Fibroblast of lung (primary cell): ENCODE data around the gene SLC9A8.

Experiments
- EZH2 ChIP-seq: IDR thresholded peaks from 2 replicates; pipeline ENCODE4 v1.5.1; 2012; ENCODE audit warnings: low read length, control low read depth, mild to moderate bottlenecking; ENCODE audit errors: missing control alignments
- TF ChIP-seq, protein P1 (sequence below), 2 donors: IDR thresholded peaks in 1 of 2; conservative IDR thresholded peaks in 1 of 2; 1 replicate in 1 of 2; 2 replicates in 1 of 2; pipeline ENCODE4 v1.5.1; 2011 to 2012; ENCODE audit warnings: low read length in 2 of 2, control low read depth in 1 of 2, inconsistent platforms in 1 of 2, low read depth in 1 of 2, mild to moderate bottlenecking in 1 of 2

DNA sequence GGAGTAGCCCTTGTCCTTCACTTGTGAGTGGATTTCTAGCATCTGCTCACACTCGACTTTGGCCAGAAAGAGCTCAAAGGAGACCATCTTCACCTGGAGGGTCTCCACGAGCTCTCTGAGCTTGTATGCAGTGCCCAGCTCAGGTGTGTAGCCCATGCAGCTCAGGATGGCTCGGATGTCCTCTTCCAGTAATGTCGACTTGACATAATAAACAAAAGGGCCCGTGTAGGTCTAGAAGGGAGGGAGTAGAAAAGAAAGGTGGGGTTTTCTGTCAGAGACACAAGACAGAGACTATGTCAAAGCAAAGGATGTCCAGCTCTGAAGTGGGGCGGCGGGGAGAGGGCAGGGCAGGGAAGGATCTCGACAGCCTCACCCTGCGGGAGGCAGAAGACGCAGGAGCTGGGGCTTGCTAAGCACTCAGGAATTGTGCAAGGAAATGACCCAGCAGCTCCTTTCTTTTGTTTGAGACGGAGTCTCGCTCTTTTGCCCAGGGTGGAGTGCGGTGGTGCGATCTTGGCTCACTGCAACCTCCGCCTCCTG, 94.1 kb downstream of the SLC9A8 start:
- TF ChIP-seq, protein P1, sequence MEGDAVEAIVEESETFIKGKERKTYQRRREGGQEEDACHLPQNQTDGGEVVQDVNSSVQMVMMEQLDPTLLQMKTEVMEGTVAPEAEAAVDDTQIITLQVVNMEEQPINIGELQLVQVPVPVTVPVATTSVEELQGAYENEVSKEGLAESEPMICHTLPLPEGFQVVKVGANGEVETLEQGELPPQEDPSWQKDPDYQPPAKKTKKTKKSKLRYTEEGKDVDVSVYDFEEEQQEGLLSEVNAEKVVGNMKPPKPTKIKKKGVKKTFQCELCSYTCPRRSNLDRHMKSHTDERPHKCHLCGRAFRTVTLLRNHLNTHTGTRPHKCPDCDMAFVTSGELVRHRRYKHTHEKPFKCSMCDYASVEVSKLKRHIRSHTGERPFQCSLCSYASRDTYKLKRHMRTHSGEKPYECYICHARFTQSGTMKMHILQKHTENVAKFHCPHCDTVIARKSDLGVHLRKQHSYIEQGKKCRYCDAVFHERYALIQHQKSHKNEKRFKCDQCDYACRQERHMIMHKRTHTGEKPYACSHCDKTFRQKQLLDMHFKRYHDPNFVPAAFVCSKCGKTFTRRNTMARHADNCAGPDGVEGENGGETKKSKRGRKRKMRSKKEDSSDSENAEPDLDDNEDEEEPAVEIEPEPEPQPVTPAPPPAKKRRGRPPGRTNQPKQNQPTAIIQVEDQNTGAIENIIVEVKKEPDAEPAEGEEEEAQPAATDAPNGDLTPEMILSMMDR (conservative IDR thresholded peaks at IDR 0.05 in 1 of 2, IDR thresholded peaks at IDR 0.05 in 1 of 2; ENCODE audit: low read depth in 1 of 2, low read length in 2 of 2), result no peak
- no peak for TF ChIP-seq EZH2
